Body of pancreas (tissue), 4 donors: Measurements from ENCODE around the gene FAM204A.

Source experiments
- POLR2A ChIP-seq, 3 donors: fragments of 450-650 bp; IDR thresholded peaks; one replicate each; pipeline ENCODE4 v1.6.1; 2016; ENCODE audit warnings: antibody characterized with exemption in 3 of 3, mild to moderate bottlenecking in 2 of 3
- TF ChIP-seq, protein P1 (sequence below), 7 experiments: fragments of 450-650 bp in 4 of 7; fragments of 200-600 bp in 3 of 7; sonication (generic) in 3 of 7; IDR thresholded peaks; one replicate each; pipeline ENCODE4 v1.5.1; 2016 to 2019; ENCODE audit warnings: antibody characterized with exemption in 7 of 7

DNA sequence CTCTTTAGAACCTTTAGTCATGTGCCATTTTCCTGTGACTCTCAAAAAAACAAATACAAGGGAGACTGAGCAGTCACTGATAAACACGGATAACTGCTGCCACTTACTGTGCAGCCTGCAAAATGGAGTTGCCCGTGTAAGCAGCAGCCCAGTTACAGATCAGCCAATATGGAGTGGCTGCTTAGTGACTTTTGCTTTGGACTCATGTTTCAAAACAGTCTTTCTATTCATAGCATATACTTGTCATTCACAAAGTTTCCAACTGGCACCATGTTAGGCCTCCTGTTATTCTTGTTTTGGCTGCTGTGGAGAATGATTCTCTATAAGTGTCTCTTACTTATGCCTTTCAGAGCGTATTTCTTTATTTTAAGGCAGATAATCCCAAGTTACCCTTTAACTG lies 3.0 kb downstream of the FAM204A start:
- TF ChIP-seq, protein P1, sequence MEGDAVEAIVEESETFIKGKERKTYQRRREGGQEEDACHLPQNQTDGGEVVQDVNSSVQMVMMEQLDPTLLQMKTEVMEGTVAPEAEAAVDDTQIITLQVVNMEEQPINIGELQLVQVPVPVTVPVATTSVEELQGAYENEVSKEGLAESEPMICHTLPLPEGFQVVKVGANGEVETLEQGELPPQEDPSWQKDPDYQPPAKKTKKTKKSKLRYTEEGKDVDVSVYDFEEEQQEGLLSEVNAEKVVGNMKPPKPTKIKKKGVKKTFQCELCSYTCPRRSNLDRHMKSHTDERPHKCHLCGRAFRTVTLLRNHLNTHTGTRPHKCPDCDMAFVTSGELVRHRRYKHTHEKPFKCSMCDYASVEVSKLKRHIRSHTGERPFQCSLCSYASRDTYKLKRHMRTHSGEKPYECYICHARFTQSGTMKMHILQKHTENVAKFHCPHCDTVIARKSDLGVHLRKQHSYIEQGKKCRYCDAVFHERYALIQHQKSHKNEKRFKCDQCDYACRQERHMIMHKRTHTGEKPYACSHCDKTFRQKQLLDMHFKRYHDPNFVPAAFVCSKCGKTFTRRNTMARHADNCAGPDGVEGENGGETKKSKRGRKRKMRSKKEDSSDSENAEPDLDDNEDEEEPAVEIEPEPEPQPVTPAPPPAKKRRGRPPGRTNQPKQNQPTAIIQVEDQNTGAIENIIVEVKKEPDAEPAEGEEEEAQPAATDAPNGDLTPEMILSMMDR (IDR thresholded peaks at IDR 0.05) = no peak
- no peak for TF ChIP-seq POLR2A (IDR thresholded peaks at IDR 0.05)
